T-helper 17 cell (primary cell): ENCODE results near the gene C16orf54. TPM values are rescaled to one million over a fixed set of nuclear protein-coding genes. Genes with fewer than 3 reads are reported as not detected.
A peak's percentile ranks its signal among the peaks of the same experiment; 100 is the strongest.
"Not testable (repeated sequence)": the region's sequence is repeated elsewhere in the genome, so short reads cannot be mapped to it uniquely, and the experiment has no call there.

Source experiments
- ATAC-seq: fragments of 150-1000 bp; cut with Tn5 transposase; 2 replicates; pipeline ENCODE4 v1.10.0; 2021; ENCODE audit warnings: mild to moderate bottlenecking, moderate library complexity
- DNase-seq, 3 donors: peaks; one replicate each; pipeline versions ENCODE4 v3.0.0 to v3.0.0-alpha.2; 2020 to 2021
- H3K9me3 ChIP-seq: one replicate; pipeline ENCODE4 v1.7.0; 2013; ENCODE audit warnings: low read length, mild to moderate bottlenecking; ENCODE audit not compliant: control insufficient read depth, poor library complexity, severe bottlenecking
- H3K27ac Mint-ChIP-seq: one replicate; pipeline ENCODE4 v1.8.0; 2022; ENCODE audit warnings: mild to moderate bottlenecking, moderate library complexity, mixed read lengths
- H3K27me3 Mint-ChIP-seq: one replicate; pipeline ENCODE4 v1.8.0; 2022; ENCODE audit warnings: mixed read lengths
- H3K36me3 Mint-ChIP-seq: one replicate; pipeline ENCODE4 v1.8.0; 2022; ENCODE audit warnings: low read depth, mixed read lengths
- H3K4me1 Mint-ChIP-seq: one replicate; pipeline ENCODE4 v1.8.0; 2022; ENCODE audit warnings: mild to moderate bottlenecking, mixed read lengths
- H3K4me3 Mint-ChIP-seq: one replicate; pipeline ENCODE4 v1.8.0; 2022; ENCODE audit warnings: mild to moderate bottlenecking, moderate library complexity, mixed read lengths
- total RNA-seq, 4 donors: library from RNA in 2 of 4; stranded (reverse) in 2 of 4; gene quantifications; one replicate each; pipeline ENCODE4 v1.2.3 and lab custom pipeline; 2022 to 2026

C16orf54 gene
- total RNA-seq, 2 donors from 2014 or later, result 172 to 259 TPM

DNA sequence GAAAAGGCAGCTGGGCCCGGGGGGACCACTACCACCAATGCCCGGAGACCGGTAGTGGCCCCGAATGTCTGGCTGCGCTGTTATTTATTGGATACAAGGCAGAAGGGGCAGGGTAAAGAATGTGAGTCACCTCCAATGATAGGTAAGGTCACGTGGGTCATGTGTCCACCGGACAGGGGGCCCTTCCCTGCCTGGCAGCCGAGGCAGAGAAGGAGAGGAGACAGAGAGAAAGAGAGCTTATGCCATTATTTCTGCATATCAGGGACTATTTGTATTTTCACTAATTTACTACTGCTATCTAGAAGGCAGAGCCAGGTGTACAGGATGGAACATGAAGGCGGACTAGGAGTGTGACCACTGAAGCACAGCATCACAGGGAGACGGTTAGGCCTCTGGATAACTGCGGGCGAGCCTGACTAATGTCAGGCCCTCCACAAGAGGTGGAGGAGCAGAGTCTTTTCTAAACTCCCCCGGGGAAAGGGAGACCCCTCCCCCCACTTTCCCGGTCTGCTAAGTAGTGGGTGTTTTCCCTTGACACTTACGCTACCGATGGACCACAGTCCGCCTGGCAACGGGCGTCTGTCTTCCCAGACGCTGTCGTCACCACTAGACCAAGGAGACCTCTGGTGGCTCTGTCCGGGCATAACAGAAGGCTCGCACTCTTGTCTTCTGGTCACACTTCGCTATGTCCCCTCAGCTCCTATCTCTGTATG is 24.5 kb downstream of the C16orf54 start:
- H3K4me1 Mint-ChIP-seq, result peaks cover 12% of the 10 kb centered on the region
- ATAC-seq (peak; percentile 59), DNase-seq (peak in 1 of 3 donors; percentile 26)
- not testable (repeated sequence) for H3K9me3 ChIP-seq, H3K36me3 Mint-ChIP-seq, H3K27me3 Mint-ChIP-seq
- H3K27ac Mint-ChIP-seq, result peak overlapping the region; percentile 61
- peak overlapping the region; percentile 66 for H3K4me3 Mint-ChIP-seq

DNA sequence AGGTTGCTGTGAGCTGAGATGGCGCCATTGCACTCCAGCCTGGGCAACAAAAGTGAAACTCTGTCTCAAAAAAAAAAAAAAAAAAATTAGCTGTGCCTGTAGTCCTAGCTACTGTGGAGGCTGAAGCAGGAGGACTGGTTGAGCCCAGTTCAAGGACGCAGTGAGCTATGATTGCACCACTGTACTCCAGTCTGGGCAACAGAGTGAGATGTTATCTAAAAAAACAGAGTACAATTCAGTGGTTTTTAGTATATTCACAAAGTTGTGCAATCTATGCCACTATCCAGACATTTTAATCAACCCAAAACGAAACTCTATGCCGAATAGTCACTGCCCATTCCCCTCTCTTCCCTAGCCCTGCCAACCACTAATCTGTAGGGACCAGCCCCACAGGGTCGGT is 25.1 kb downstream of the C16orf54 start:
- Mint-ChIP-seq H3K4me3 (peak overlapping the region; percentile 66), H3K27me3 (no peaks in the 10 kb centered on the region), H3K4me1 (peaks cover 12% of the 10 kb centered on the region), H3K27ac (peak overlapping the region; percentile 61), H3K36me3 (no peaks in the 10 kb centered on the region)
- DNase-seq, result no peak
- H3K9me3 ChIP-seq, result no peaks in the 10 kb centered on the region
- no peak for ATAC-seq

- Mint-ChIP-seq H3K4me3 (no peak overlapping the region), H3K4me1 (peaks cover 7% of the 10 kb centered on the region), H3K36me3 (no peaks in the 10 kb centered on the region), H3K27ac (no peak overlapping the region), H3K27me3 (no peaks in the 10 kb centered on the region)
- H3K9me3 ChIP-seq, result no peaks in the 10 kb centered on the region
- DNase-seq (no peak), ATAC-seq (no peak)
These were observed 26.7 kb downstream of the C16orf54 start for GRCh38 chr16:29719063-29719462.

- Mint-ChIP-seq H3K27me3 (no peaks in the 10 kb centered on the region), H3K36me3 (no peaks in the 10 kb centered on the region), H3K27ac (no peak overlapping the region), H3K4me3 (no peak overlapping the region), H3K4me1 (peaks cover 6% of the 10 kb centered on the region)
- ATAC-seq (no peak), DNase-seq (no peak)
- H3K9me3 ChIP-seq, result no peaks in the 10 kb centered on the region
These were observed 28.7 kb downstream of the C16orf54 start for GRCh38 chr16:29717113-29717512.

DNA sequence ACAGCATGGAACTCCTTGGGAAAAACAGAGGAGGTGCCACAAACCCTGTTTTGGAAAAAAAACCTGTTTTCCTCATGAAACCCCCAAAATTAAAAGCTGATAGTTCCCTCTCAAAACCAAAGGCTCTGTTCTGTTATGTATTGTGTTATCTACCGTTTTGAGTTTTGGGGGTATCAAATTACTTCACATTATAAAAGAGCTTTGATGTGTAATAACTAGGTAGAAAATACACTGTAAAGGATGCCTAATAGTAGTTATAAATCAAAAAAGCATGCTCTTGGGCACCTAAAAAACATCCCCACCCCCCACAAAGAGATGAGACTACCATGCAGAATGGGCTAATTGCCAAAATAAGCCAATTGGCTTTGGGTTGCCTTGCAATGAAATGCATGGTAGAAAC is 30.8 kb downstream of the C16orf54 start:
- no peak for DNase-seq
- no peak for ATAC-seq
- Mint-ChIP-seq H3K4me1 (peaks cover 7% of the 10 kb centered on the region), H3K27ac (no peak overlapping the region), H3K4me3 (no peak overlapping the region), H3K36me3 (no peaks in the 10 kb centered on the region), H3K27me3 (no peaks in the 10 kb centered on the region)
- H3K9me3 ChIP-seq, result no peaks in the 10 kb centered on the region

- Mint-ChIP-seq H3K4me3 (no peak overlapping the region), H3K36me3 (no peaks in the 10 kb centered on the region), H3K27me3 (no peaks in the 10 kb centered on the region), H3K27ac (no peak overlapping the region), H3K4me1 (peaks cover 11% of the 10 kb centered on the region)
- DNase-seq, result no peak
- no peaks in the 10 kb centered on the region for H3K9me3 ChIP-seq
- ATAC-seq, result no peak
These were observed 31.4 kb downstream of the C16orf54 start for GRCh38 chr16:29714396-29714795.

DNA sequence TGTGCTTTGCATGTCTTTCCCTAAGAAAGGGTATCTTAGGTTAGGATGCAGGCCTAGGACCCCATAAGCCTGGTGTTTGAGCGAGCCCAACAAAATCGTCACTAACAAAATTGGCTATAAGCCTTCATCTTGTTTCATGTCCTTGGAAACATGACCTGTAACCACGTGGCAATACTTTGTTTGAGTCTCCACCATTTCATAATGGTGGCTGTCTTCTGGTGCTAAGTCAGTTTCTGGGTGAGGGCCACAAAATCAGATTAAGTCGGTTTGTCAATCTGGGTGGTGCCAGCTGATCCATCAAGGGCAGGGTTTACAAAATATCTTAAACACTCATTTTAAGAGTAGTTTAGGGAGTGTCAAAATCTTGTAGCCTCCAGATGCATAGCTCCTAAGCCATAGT is 33.0 kb downstream of the C16orf54 start:
- no peak overlapping the region for H3K27ac Mint-ChIP-seq
- H3K4me3 Mint-ChIP-seq, result no peak overlapping the region
- DNase-seq, result no peak

DNA sequence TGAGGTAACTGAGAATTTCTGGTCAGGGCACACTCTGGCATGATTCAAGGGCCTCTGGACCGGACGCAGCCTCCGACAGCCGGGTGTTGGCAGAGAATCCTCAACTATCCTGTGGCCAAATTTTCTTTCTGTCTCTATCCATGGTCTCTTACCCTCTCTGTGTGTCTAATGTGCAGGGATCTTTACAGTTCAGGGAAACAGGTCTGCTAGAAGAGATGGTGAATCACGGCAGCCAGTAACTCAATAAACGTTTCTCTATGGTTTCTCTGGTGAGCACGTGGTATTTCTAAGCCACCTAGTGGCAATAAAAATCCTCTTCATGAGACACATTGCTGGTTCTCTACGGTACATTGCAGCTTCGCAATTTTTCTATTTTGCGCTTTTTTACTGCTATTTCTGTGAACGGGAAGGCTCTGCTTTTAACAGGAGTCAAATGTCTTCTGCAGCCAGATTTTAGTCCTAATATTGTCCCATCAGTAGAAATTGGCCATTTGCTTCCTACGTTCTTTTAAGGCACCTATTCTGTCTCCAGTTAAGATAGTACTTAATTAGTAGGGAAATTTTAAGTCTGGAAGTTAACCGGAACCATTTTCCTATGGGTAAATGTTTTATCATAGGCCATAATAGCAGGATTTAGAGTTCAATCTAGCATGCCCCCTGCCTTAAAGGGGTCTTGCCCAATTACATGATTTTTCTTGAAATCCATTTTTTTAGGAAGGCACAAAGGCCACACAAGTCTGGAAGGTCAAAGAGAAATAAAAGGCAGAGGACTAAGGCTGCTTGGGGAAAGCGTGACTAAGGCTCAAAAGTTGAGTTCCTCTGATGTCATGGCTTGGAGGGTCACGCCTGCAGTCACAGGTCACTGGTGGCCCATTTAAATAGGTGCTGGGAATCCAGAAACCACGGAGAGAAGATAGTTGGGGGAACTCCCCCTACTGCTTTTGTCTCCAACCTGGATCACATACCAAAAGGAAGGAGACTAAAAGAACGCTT is 35.3 kb downstream of the C16orf54 start:
- H3K4me3 Mint-ChIP-seq, result no peak overlapping the region
- no peaks in the 10 kb centered on the region for H3K9me3 ChIP-seq
- peaks cover 14% of the 10 kb centered on the region for H3K4me1 Mint-ChIP-seq
- peak overlapping the region; percentile 90 for H3K27ac Mint-ChIP-seq
- DNase-seq (peak in 1 of 3 donors; percentile 18), ATAC-seq (peak; percentile 99)
- no peaks in the 10 kb centered on the region for H3K27me3 Mint-ChIP-seq
- no peaks in the 10 kb centered on the region for H3K36me3 Mint-ChIP-seq

More for the DNA sequence above, 33.0 kb downstream of the C16orf54 start:
- H3K9me3 ChIP-seq, result no peaks in the 10 kb centered on the region
- ATAC-seq, result no peak
- Mint-ChIP-seq H3K36me3 (no peaks in the 10 kb centered on the region), H3K4me1 (peaks cover 14% of the 10 kb centered on the region), H3K27me3 (no peaks in the 10 kb centered on the region)

GRCh38 chr16:29709657-29710056 is 36.1 kb downstream of the C16orf54 start:
- H3K27me3 Mint-ChIP-seq, H3K4me3 Mint-ChIP-seq, H3K9me3 ChIP-seq, ATAC-seq, H3K36me3 Mint-ChIP-seq, DNase-seq: not testable (repeated sequence)
- peak overlapping the region; percentile 90 for H3K27ac Mint-ChIP-seq
- peaks cover 14% of the 10 kb centered on the region for H3K4me1 Mint-ChIP-seq

- Mint-ChIP-seq H3K4me3 (no peak overlapping the region), H3K36me3 (no peaks in the 10 kb centered on the region), H3K27me3 (no peaks in the 10 kb centered on the region), H3K4me1 (peaks cover 14% of the 10 kb centered on the region), H3K27ac (peak overlapping the region; percentile 90)
- ATAC-seq, result no peak
- DNase-seq, result no peak
- H3K9me3 ChIP-seq, result no peaks in the 10 kb centered on the region
These were observed 36.7 kb downstream of the C16orf54 start for GRCh38 chr16:29708917-29709600.

DNA sequence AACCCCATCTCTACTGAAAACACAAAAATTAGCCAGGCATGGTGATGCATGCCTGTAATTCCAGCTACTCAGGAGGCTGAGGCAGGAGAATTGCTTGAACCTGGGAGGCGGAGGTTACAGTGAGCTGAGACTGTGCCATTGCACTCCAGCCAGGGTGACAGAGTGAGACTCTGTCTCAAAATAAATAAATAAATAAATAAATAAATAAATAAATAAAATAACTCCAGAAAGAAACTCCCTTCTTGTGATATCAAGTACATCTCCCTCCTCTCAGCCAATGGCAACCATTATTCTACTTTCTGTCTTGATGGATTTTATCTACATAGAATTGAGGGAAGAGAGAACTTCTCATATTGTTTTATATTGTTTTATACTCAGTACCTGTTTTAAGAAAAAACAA is 38.6 kb downstream of the C16orf54 start:
- H3K9me3 ChIP-seq, DNase-seq, H3K36me3 Mint-ChIP-seq, H3K4me3 Mint-ChIP-seq, H3K27ac Mint-ChIP-seq, H3K27me3 Mint-ChIP-seq, ATAC-seq: not testable (repeated sequence)
- peaks cover 25% of the 10 kb centered on the region for H3K4me1 Mint-ChIP-seq

DNA sequence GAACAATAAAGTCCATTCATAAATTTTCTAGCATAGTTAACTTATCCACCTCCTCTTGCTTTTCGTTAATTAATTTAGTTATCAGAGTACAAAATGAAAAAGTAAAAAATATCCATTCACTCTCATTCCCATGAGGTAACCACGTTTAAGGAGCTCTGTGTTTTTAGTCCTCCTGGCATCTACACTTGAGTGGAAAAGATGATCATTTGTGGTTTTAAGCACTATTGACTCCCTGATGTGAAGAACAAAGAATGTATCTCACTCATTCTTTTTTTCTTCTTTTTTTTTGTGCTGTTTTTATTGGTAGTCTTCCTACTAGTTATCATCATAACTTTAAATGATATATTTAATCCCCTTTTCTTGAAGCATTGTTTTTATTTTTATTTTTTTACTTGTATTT is 40.8 kb downstream of the C16orf54 start:
- H3K9me3 ChIP-seq, result no peaks in the 10 kb centered on the region
- H3K27ac Mint-ChIP-seq, result no peak overlapping the region
- H3K4me1 Mint-ChIP-seq, result peaks cover 33% of the 10 kb centered on the region
- H3K27me3 Mint-ChIP-seq, result no peaks in the 10 kb centered on the region
- no peak overlapping the region for H3K4me3 Mint-ChIP-seq
- H3K36me3 Mint-ChIP-seq, result no peaks in the 10 kb centered on the region
- DNase-seq, result no peak
- no peak for ATAC-seq

- H3K4me1 Mint-ChIP-seq, result peaks cover 29% of the 10 kb centered on the region
- no peaks in the 10 kb centered on the region for H3K36me3 Mint-ChIP-seq
- H3K9me3 ChIP-seq, result no peaks in the 10 kb centered on the region
- peak in 2 of 3 donors; percentile 18 to 21 for DNase-seq
- no peaks in the 10 kb centered on the region for H3K27me3 Mint-ChIP-seq
- ATAC-seq, result peak; percentile 78
- peak overlapping the region; percentile 98 for H3K27ac Mint-ChIP-seq
- H3K4me3 Mint-ChIP-seq, result peak overlapping the region; percentile 87
These were observed 43.5 kb downstream of the C16orf54 start for GRCh38 chr16:29702269-29702668.
